Measurements from ENCODE around the gene DBR1.

The DBR1 gene

GRCh38 chr3:138135833-138136194 lies 38.9 kb downstream of the DBR1 start:
- ChIA-PET POLR2A (no interaction called here), CTCF (no interaction called here)
- no peak for DNase-seq (ENCODE audit: extremely low spot score)
- no peak for TF ChIP-seq LEF1 (IDR thresholded peaks at IDR 0.05; ENCODE audit: borderline replicate concordance)
- TF ChIP-seq SP1 (IDR thresholded peaks at IDR 0.05) = no peak
- TF ChIP-seq HDGF (IDR thresholded peaks at IDR 0.05; ENCODE audit: borderline replicate concordance) = no peak
- no peak for TF ChIP-seq ELF4 (IDR thresholded peaks at IDR 0.05)
- no peak for TF ChIP-seq FOXK2 (IDR thresholded peaks at IDR 0.05)
- no peak for TF ChIP-seq PKNOX1 (IDR thresholded peaks at IDR 0.05)
- no peak for TF ChIP-seq CTBP1 (IDR thresholded peaks at IDR 0.05; ENCODE audit: borderline replicate concordance)

GRCh38 chr3:138135146-138135832 lies 39.4 kb downstream of the DBR1 start:
- ChIA-PET POLR2A (no interaction called here), CTCF (no interaction called here)
- no peak for DNase-seq (ENCODE audit: extremely low spot score)
- TF ChIP-seq FOXM1 (IDR thresholded peaks at IDR 0.05; ENCODE audit: borderline replicate concordance) (no peak), CTBP1 (IDR thresholded peaks at IDR 0.05; ENCODE audit: borderline replicate concordance) (no peak), L3MBTL2 (conservative IDR thresholded peaks at IDR 0.05) (no peak), LEF1 (IDR thresholded peaks at IDR 0.05; ENCODE audit: borderline replicate concordance) (no peak), FOXA1 (IDR thresholded peaks at IDR 0.05) (no peak), TARDBP (IDR thresholded peaks at IDR 0.05) (no peak), HDGF (IDR thresholded peaks at IDR 0.05; ENCODE audit: borderline replicate concordance) (no peak), BHLHE40 (IDR thresholded peaks at IDR 0.05; ENCODE audit: borderline replicate concordance) (no peak), NFRKB (IDR thresholded peaks at IDR 0.05) (no peak), ELF4 (IDR thresholded peaks at IDR 0.05) (no peak), SP1 (IDR thresholded peaks at IDR 0.05) (no peak), FOXK2 (IDR thresholded peaks at IDR 0.05) (no peak), PKNOX1 (IDR thresholded peaks at IDR 0.05) (no peak), ARNT (IDR thresholded peaks at IDR 0.05) (no peak), ZNF384 (IDR thresholded peaks at IDR 0.05) (no peak), SUZ12 (IDR thresholded peaks at IDR 0.05) (no peak)

- CTCF ChIA-PET = interaction anchor here (0.8 to 1.4 kb wide), 2 partner anchors 13 to 197 kb away, joined by 3 read pairs; no protein-coding TSS in a partner anchor
- TF ChIP-seq SP1 (IDR thresholded peaks at IDR 0.05) (no peak), FOXM1 (IDR thresholded peaks at IDR 0.05; ENCODE audit: borderline replicate concordance) (no peak), FOXA1 (IDR thresholded peaks at IDR 0.05) (no peak), LEF1 (IDR thresholded peaks at IDR 0.05; ENCODE audit: borderline replicate concordance) (no peak), BHLHE40 (IDR thresholded peaks at IDR 0.05; ENCODE audit: borderline replicate concordance) (no peak), PKNOX1 (IDR thresholded peaks at IDR 0.05) (no peak), HDGF (IDR thresholded peaks at IDR 0.05; ENCODE audit: borderline replicate concordance) (no peak), TARDBP (IDR thresholded peaks at IDR 0.05) (no peak), SUZ12 (IDR thresholded peaks at IDR 0.05) (no peak)
- no peak for DNase-seq (ENCODE audit: extremely low spot score)
- POLR2A ChIA-PET = interaction anchor here (0.6 kb wide), 1 partner anchor 89 kb away, joined by 4 read pairs; no protein-coding TSS in a partner anchor
Measured at GRCh38 chr3:138132239-138132638, 42.5 kb downstream of the DBR1 start, which contains the start of gene A4GNT. TSS of gene A4GNT (minus strand) at chr3:138132390. CDS start at chr3:138131256, 1,134 bp downstream.

- ChIA-PET CTCF (interaction anchor here (1.3 kb wide), 1 partner anchor 9 kb away, joined by 5 read pairs; no protein-coding TSS in a partner anchor), POLR2A (interaction anchor here (1.2 kb wide), 1 partner anchor 12 kb away, joined by 4 read pairs; the partner anchor contains the start of gene DZIP1L)
- DNase-seq (ENCODE audit: extremely low spot score) = no peak
- TF ChIP-seq PKNOX1 (IDR thresholded peaks at IDR 0.05) = no peak
- TF ChIP-seq ELF4 (IDR thresholded peaks at IDR 0.05) = no peak
- TF ChIP-seq LEF1 (IDR thresholded peaks at IDR 0.05; ENCODE audit: borderline replicate concordance) = no peak
- no peak for TF ChIP-seq ARNT (IDR thresholded peaks at IDR 0.05)
- TF ChIP-seq ZNF384 (IDR thresholded peaks at IDR 0.05) = no peak
- no peak for TF ChIP-seq SP1 (IDR thresholded peaks at IDR 0.05)
Measured at GRCh38 chr3:138127636-138128365, 46.9 kb downstream of the DBR1 start.

- ChIA-PET CTCF (interaction anchor here (0.5 to 0.7 kb wide), 2 partner anchors 164 to 323 kb away, joined by 3 to 4 read pairs; no protein-coding TSS in a partner anchor), POLR2A (interaction anchor here (1.6 kb wide), 1 partner anchor 10 kb away, joined by 8 read pairs; the partner anchor contains the start of gene DZIP1L)
- TF ChIP-seq NFRKB (IDR thresholded peaks at IDR 0.05) = no peak
- no peak for TF ChIP-seq FOXK2 (IDR thresholded peaks at IDR 0.05)
- TF ChIP-seq HDGF (IDR thresholded peaks at IDR 0.05; ENCODE audit: borderline replicate concordance) = no peak
- TF ChIP-seq SP1 (IDR thresholded peaks at IDR 0.05) = no peak
- no peak for TF ChIP-seq FOXM1 (IDR thresholded peaks at IDR 0.05; ENCODE audit: borderline replicate concordance)
- TF ChIP-seq LEF1 (IDR thresholded peaks at IDR 0.05; ENCODE audit: borderline replicate concordance) = no peak
- TF ChIP-seq ARNT (IDR thresholded peaks at IDR 0.05) = no peak
- no peak for TF ChIP-seq FOXA1 (IDR thresholded peaks at IDR 0.05)
- no peak for TF ChIP-seq TARDBP (IDR thresholded peaks at IDR 0.05)
- TF ChIP-seq SUZ12 (IDR thresholded peaks at IDR 0.05) = no peak
- TF ChIP-seq PKNOX1 (IDR thresholded peaks at IDR 0.05) = no peak
- no peak for TF ChIP-seq BHLHE40 (IDR thresholded peaks at IDR 0.05; ENCODE audit: borderline replicate concordance)
- DNase-seq (ENCODE audit: extremely low spot score) = no peak
Measured at GRCh38 chr3:138125548-138126221, 49.0 kb downstream of the DBR1 start.

All from HEK293T (cell line).